IPS-18c (cell line): ENCODE data around the gene ZBTB7C.

Experiments used
- H3K4me3 ChIP-seq: 2 replicates; pipeline ENCODE4 v1.7.0; 2013; ENCODE audit warnings: low read depth, mild to moderate bottlenecking, low read length, moderate library complexity; ENCODE audit not compliant: insufficient read depth
- H3K9me3 ChIP-seq: one replicate; pipeline ENCODE4 v1.6.1; 2013; ENCODE audit warnings: mild to moderate bottlenecking, low read length, moderate library complexity; ENCODE audit not compliant: control insufficient read depth, insufficient read depth

ZBTB7C gene

GRCh38 chr18:47986620-47987387, 422.4 kb downstream of the ZBTB7C start:
- H3K4me3 ChIP-seq: no peak overlapping the region
- H3K9me3 ChIP-seq: no peaks in the 10 kb centered on the region

GRCh38 chr18:47985866-47986265, 423.3 kb downstream of the ZBTB7C start:
- Histone ChIP-seq H3K4me3 (no peak overlapping the region), H3K9me3 (no peaks in the 10 kb centered on the region)

- Histone ChIP-seq H3K4me3 (no peak overlapping the region), H3K9me3 (no peaks in the 10 kb centered on the region)
Observed at GRCh38 chr18:47984991-47985390, 424.2 kb downstream of the ZBTB7C start.

GRCh38 chr18:47983946-47984345, 425.2 kb downstream of the ZBTB7C start:
- Histone ChIP-seq H3K4me3 (no peak overlapping the region), H3K9me3 (no peaks in the 10 kb centered on the region)

- no peak overlapping the region for H3K4me3 ChIP-seq
- no peaks in the 10 kb centered on the region for H3K9me3 ChIP-seq
Observed at GRCh38 chr18:47983055-47983454, 426.1 kb downstream of the ZBTB7C start.

GRCh38 chr18:47981830-47982229, 427.4 kb downstream of the ZBTB7C start:
- Histone ChIP-seq H3K9me3 (no peaks in the 10 kb centered on the region), H3K4me3 (no peak overlapping the region)

- H3K4me3 ChIP-seq: no peak overlapping the region
- H3K9me3 ChIP-seq: no peaks in the 10 kb centered on the region
Observed at GRCh38 chr18:47981320-47981719, 427.9 kb downstream of the ZBTB7C start.

- H3K9me3 ChIP-seq: no peaks in the 10 kb centered on the region
- no peak overlapping the region for H3K4me3 ChIP-seq
Observed at GRCh38 chr18:47979611-47980200, 429.5 kb downstream of the ZBTB7C start.

GRCh38 chr18:47978603-47979002, 430.6 kb downstream of the ZBTB7C start:
- Histone ChIP-seq H3K9me3 (no peaks in the 10 kb centered on the region), H3K4me3 (no peak overlapping the region)

- no peaks in the 10 kb centered on the region for H3K9me3 ChIP-seq
- no peak overlapping the region for H3K4me3 ChIP-seq
Observed at GRCh38 chr18:47978141-47978540, 431.0 kb downstream of the ZBTB7C start.
